K562 (cell line): ENCODE data around the gene ANAPC16. TPM values are rescaled to one million over a fixed set of nuclear protein-coding genes. Genes with fewer than 3 reads are reported as not detected.

Experiments
- BRF1 ChIP-seq: IDR thresholded peaks from 3 replicates; pipeline ENCODE4 v1.6.1; 2011; ENCODE audit warnings: borderline replicate concordance, mild to moderate bottlenecking; ENCODE audit not compliant: insufficient read length; ENCODE audit errors: extremely low read depth
- CBX8 ChIP-seq: fragments of 200-600 bp; sonication (generic); IDR thresholded peaks from 2 replicates; pipeline ENCODE4 v1.6.1; 2012; ENCODE audit warnings: borderline replicate concordance, mixed run types, low read depth, mild to moderate bottlenecking, moderate library complexity, mixed read lengths, low read length, control low read depth, inconsistent platforms; ENCODE audit not compliant: poor library complexity, severe bottlenecking; ENCODE audit errors: extremely low read depth
- CCNT2 ChIP-seq: IDR thresholded peaks from 2 replicates; pipeline ENCODE4 v1.6.1; 2011; ENCODE audit warnings: borderline replicate concordance, low read depth, mild to moderate bottlenecking, moderate library complexity, mixed read lengths, low read length; ENCODE audit not compliant: insufficient read length; ENCODE audit errors: extremely low read depth
- FOXA1 ChIP-seq: fragments of 450-650 bp; IDR thresholded peaks from 2 replicates; pipeline ENCODE4 v1.6.1; 2016; ENCODE audit warnings: mild to moderate bottlenecking, borderline replicate concordance
- FOXM1 ChIP-seq, 2 experiments: fragments of 450-650 bp in 1 of 2; sonication (generic) in 1 of 2; formaldehyde crosslinking in 1 of 2; IDR thresholded peaks; 2 replicates each; pipeline versions ENCODE4 v1.6.1 to v1.9.0; 2017 to 2022; ENCODE audit warnings: low read depth in 2 of 2, mild to moderate bottlenecking in 2 of 2, missing genetic modification reagents in 1 of 2, moderate library complexity in 1 of 2
- FUS ChIP-seq: fragments of 200-400 bp; formaldehyde crosslinking; optimal IDR thresholded peaks from 2 replicates; pipeline ENCODE3; 2017; ENCODE audit warnings: low read depth, low read length
- JUND ChIP-seq, 2 experiments: IDR thresholded peaks; 2 replicates in 1 of 2; 3 replicates in 1 of 2; pipeline ENCODE4 v1.6.1; 2011; ENCODE audit warnings: borderline replicate concordance in 2 of 2, low read depth in 2 of 2, low read length in 2 of 2, improper control_type of control experiment in 1 of 2, missing biosample characterization in 1 of 2, missing genetic modification characterization in 1 of 2, missing genetic modification reagents in 1 of 2
- KDM2B ChIP-seq: fragments of 250-450 bp; sonication (Bioruptor Pico); IDR thresholded peaks from 2 replicates; pipeline ENCODE4 v1.8.0; 2021; ENCODE audit warnings: mild to moderate bottlenecking, moderate library complexity
- SP1 ChIP-seq: sonication (generic); formaldehyde crosslinking; IDR thresholded peaks from 2 replicates; pipeline ENCODE4 v1.8.1; 2022; ENCODE audit warnings: mild to moderate bottlenecking, missing genetic modification reagents
- SPI1 ChIP-seq: IDR thresholded peaks from 2 replicates; pipeline ENCODE4 v1.6.1; 2011; ENCODE audit warnings: low read depth, low read length, control low read depth, borderline replicate concordance
- STAG1 ChIP-seq: sonication (generic); formaldehyde crosslinking; IDR thresholded peaks from 2 replicates; pipeline ENCODE4 v1.5.0; 2020; ENCODE audit warnings: missing genetic modification reagents, borderline replicate concordance
- ZNF224 ChIP-seq: sonication (generic); formaldehyde crosslinking; IDR thresholded peaks from 2 replicates; pipeline ENCODE4 v1.8.0; 2022; ENCODE audit warnings: mild to moderate bottlenecking, missing genetic modification reagents
- ZNF239 ChIP-seq: fragments of 250-450 bp; sonication (Bioruptor Pico); IDR thresholded peaks from 2 replicates; pipeline ENCODE4 v1.4.0; 2020; ENCODE audit warnings: mild to moderate bottlenecking
- ZNF274 ChIP-seq: IDR thresholded peaks from 2 replicates; pipeline ENCODE4 v1.6.1; 2011; ENCODE audit warnings: low read depth, mild to moderate bottlenecking, low read length, moderate library complexity, borderline replicate concordance
- polyA plus RNA-seq, 8 experiments: library from polyadenylated mRNA; depleted of rRNA in 4 of 8; stranded (reverse) in 5 of 8; unstranded in 3 of 8; fragments of >200 nt; fragmentation: Nextera tagmentation in 2 of 8; fragmentation: Illumina TruSeq in 1 of 8; extraction: Ambion mirVana in 2 of 8; extraction: Trizol in 1 of 8; gene quantifications; 2 replicates each; pipeline versions ENCODE4 v1.2.1 to v1.2.3, GENCODE V29; 2011 to 2014; ENCODE audit warnings: inconsistent platforms in 1 of 8, missing spikeins in 1 of 8
- total RNA-seq, 7 experiments: library from RNA; depleted of rRNA in 6 of 7; stranded (reverse); fragments of >200 nt in 6 of 7; fragmentation: Illumina TruSeq in 2 of 7; extraction: Trizol in 2 of 7; gene quantifications; 2 replicates each; pipeline versions ENCODE4 v1.2.1 to v1.2.3, GENCODE V29; 2011 to 2021; ENCODE audit warnings: low replicate concordance in 1 of 7
- TF ChIP-seq, protein P1 (sequence below): sonication (generic); formaldehyde crosslinking; IDR thresholded peaks from 2 replicates; pipeline ENCODE4 v1.8.0; 2022; ENCODE audit warnings: mild to moderate bottlenecking, missing genetic modification reagents
- TF ChIP-seq, protein P2 (sequence below): sonication (generic); IDR thresholded peaks from 2 replicates; pipeline ENCODE4 v1.6.1; 2016
- TF ChIP-seq, protein P3 (sequence below): fragments of 250-450 bp; sonication (Bioruptor Pico); IDR thresholded peaks from 2 replicates; pipeline ENCODE4 v1.5.0; 2020; ENCODE audit warnings: mild to moderate bottlenecking
- TF ChIP-seq, protein P4 (sequence below): sonication (generic); formaldehyde crosslinking; IDR thresholded peaks from 2 replicates; pipeline ENCODE4 v1.9.0; 2022; ENCODE audit warnings: mild to moderate bottlenecking, missing genetic modification reagents

Gene ANAPC16
- total and polyA plus RNA-seq, 9 of the 15 experiments (the other 6 are each of a cell fraction or from before 2014, with no cell fraction given) = 42.6 to 208 (median 108) TPM

DNA sequence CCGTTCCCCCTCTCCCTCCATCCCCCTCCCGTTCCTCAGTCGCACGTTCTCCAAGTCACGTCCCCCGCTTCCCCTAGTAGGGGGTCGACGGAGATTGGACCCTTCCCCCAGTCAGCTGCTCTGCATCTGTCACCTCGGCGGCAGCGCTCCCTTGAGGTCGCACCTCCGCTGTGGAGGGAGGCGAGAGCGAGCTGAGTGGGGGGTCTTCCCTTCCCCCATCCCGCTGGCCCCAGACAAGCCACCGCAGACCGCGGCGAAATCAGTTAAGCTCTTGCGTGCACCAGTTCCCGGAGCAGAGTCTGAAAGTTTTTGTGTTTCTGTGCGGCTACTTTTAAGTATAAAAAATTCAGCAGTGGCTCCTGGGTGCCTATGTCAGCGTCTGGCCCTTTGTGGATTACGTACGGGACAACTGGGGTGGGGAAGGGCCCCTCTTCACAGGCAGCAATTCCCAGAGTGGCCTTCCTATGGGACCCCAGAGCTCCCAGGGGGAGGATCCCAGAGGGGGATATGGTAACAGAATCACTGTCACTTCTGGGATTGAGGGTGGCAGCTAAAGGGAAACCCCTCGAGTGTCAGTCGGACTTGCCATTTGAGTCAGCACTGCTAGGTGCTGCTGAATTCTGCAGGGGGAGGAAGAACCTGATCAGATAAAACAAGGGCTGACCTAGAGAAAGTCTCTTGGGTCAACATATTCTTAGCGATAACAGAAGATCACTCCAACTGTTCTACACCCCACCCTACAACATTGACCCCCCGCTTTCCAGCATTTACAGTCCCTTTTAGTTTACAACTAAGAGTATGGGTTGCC lies 45.4 kb downstream of the ANAPC16 start (continued):
- TF ChIP-seq BRF1 (no peak), CBX8 (no peak), ZNF224 (no peak), CCNT2 (peak; percentile 62), SPI1 (peak; percentile 57; the same call in 1 of the 2 replicates), KDM2B (CRISPR knock-in tag) (no peak), FOXM1 (IDR thresholded peaks at IDR 0.05; ENCODE audit: low read depth) (peak; percentile 29; the same call in 1 of the 2 replicates), FOXM1 (CRISPR knock-in tag; IDR thresholded peaks at IDR 0.05; ENCODE audit: low read depth) (peak; percentile 86; the same call in 1 of the 2 replicates), FUS (no peak), STAG1 (CRISPR knock-in tag) (no peak), FOXA1 (no peak), ZNF239 (0 out of 2 replicates have a peak, but pooled peaks have one; percentile 16), ZNF274 (no peak), SP1 (peak; percentile 87), JUND (IDR thresholded peaks at IDR 0.05; ENCODE audit: borderline replicate concordance, low read depth, low read length) (no peak), JUND (tag; IDR thresholded peaks at IDR 0.05; ENCODE audit: borderline replicate concordance, low read depth, low read length) (peak; percentile 45; the same call in 1 of the 3 replicates)
- TF ChIP-seq, protein P1, sequence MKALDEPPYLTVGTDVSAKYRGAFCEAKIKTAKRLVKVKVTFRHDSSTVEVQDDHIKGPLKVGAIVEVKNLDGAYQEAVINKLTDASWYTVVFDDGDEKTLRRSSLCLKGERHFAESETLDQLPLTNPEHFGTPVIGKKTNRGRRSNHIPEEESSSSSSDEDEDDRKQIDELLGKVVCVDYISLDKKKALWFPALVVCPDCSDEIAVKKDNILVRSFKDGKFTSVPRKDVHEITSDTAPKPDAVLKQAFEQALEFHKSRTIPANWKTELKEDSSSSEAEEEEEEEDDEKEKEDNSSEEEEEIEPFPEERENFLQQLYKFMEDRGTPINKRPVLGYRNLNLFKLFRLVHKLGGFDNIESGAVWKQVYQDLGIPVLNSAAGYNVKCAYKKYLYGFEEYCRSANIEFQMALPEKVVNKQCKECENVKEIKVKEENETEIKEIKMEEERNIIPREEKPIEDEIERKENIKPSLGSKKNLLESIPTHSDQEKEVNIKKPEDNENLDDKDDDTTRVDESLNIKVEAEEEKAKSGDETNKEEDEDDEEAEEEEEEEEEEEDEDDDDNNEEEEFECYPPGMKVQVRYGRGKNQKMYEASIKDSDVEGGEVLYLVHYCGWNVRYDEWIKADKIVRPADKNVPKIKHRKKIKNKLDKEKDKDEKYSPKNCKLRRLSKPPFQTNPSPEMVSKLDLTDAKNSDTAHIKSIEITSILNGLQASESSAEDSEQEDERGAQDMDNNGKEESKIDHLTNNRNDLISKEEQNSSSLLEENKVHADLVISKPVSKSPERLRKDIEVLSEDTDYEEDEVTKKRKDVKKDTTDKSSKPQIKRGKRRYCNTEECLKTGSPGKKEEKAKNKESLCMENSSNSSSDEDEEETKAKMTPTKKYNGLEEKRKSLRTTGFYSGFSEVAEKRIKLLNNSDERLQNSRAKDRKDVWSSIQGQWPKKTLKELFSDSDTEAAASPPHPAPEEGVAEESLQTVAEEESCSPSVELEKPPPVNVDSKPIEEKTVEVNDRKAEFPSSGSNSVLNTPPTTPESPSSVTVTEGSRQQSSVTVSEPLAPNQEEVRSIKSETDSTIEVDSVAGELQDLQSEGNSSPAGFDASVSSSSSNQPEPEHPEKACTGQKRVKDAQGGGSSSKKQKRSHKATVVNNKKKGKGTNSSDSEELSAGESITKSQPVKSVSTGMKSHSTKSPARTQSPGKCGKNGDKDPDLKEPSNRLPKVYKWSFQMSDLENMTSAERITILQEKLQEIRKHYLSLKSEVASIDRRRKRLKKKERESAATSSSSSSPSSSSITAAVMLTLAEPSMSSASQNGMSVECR (CRISPR knock-in tag) = peak; percentile 72
- TF ChIP-seq, protein P2, sequence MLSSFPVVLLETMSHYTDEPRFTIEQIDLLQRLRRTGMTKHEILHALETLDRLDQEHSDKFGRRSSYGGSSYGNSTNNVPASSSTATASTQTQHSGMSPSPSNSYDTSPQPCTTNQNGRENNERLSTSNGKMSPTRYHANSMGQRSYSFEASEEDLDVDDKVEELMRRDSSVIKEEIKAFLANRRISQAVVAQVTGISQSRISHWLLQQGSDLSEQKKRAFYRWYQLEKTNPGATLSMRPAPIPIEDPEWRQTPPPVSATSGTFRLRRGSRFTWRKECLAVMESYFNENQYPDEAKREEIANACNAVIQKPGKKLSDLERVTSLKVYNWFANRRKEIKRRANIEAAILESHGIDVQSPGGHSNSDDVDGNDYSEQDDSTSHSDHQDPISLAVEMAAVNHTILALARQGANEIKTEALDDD = peak; percentile 83
- TF ChIP-seq, protein P3, sequence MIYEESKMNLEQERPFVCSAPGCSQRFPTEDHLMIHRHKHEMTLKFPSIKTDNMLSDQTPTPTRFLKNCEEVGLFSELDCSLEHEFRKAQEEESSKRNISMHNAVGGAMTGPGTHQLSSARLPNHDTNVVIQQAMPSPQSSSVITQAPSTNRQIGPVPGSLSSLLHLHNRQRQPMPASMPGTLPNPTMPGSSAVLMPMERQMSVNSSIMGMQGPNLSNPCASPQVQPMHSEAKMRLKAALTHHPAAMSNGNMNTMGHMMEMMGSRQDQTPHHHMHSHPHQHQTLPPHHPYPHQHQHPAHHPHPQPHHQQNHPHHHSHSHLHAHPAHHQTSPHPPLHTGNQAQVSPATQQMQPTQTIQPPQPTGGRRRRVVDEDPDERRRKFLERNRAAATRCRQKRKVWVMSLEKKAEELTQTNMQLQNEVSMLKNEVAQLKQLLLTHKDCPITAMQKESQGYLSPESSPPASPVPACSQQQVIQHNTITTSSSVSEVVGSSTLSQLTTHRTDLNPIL = no peak
- TF ChIP-seq, protein P4, sequence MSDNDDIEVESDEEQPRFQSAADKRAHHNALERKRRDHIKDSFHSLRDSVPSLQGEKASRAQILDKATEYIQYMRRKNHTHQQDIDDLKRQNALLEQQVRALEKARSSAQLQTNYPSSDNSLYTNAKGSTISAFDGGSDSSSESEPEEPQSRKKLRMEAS (CRISPR knock-in tag) = peak; percentile 44; the same call in 1 of the 2 replicates
